ENCODE measurements around the gene CFAP20DC. TPM values are rescaled to one million over a fixed set of nuclear protein-coding genes. Genes with fewer than 3 reads are reported as not detected.

Gene CFAP20DC
- total and polyA plus RNA-seq, 4 donors = 0.98 to 2.1 (median 1.5) TPM

- H3K9ac ChIP-seq (ENCODE audit: low read depth in 1 of 2, low read length in 2 of 2) = no peak overlapping the region
- 91% methylated on average over 1 of the region's 1 CpG for WGBS
- H3K36me3 ChIP-seq (ENCODE audit: control insufficient read depth in 4 of 4, insufficient read depth in 3 of 4, low read depth in 1 of 4, low read length in 3 of 4) = no peaks in the 10 kb centered on the region
- H3K4me1 ChIP-seq (ENCODE audit: control insufficient read depth in 4 of 4, insufficient read depth in 4 of 4, low read length in 3 of 4) = no peaks in the 10 kb centered on the region
- no peak for DNase-seq (ENCODE audit: low spot score)
- TF ChIP-seq, protein P1, sequence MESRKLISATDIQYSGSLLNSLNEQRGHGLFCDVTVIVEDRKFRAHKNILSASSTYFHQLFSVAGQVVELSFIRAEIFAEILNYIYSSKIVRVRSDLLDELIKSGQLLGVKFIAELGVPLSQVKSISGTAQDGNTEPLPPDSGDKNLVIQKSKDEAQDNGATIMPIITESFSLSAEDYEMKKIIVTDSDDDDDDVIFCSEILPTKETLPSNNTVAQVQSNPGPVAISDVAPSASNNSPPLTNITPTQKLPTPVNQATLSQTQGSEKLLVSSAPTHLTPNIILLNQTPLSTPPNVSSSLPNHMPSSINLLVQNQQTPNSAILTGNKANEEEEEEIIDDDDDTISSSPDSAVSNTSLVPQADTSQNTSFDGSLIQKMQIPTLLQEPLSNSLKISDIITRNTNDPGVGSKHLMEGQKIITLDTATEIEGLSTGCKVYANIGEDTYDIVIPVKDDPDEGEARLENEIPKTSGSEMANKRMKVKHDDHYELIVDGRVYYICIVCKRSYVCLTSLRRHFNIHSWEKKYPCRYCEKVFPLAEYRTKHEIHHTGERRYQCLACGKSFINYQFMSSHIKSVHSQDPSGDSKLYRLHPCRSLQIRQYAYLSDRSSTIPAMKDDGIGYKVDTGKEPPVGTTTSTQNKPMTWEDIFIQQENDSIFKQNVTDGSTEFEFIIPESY (IDR thresholded peaks at IDR 0.05) = no peak
- TF ChIP-seq FOXA1 (IDR thresholded peaks at IDR 0.05) (no peak), TAF1 (conservative IDR thresholded peaks at IDR 0.05) (no peak), HNF4A (conservative IDR thresholded peaks at IDR 0.05) (no peak), EGR1 (IDR thresholded peaks at IDR 0.05; ENCODE audit: low read depth in 2 of 2) (no peak), SP1 (IDR thresholded peaks at IDR 0.05) (no peak), GABPA (IDR thresholded peaks at IDR 0.05 in 1 of 2, conservative IDR thresholded peaks at IDR 0.05 in 1 of 2) (no peak), HNF4G (IDR thresholded peaks at IDR 0.05) (no peak), YY1 (IDR thresholded peaks at IDR 0.05) (no peak), FOXA2 (IDR thresholded peaks at IDR 0.05) (no peak), MAX (IDR thresholded peaks at IDR 0.05) (no peak), RXRA (IDR thresholded peaks at IDR 0.05) (no peak), JUND (IDR thresholded peaks at IDR 0.05) (no peak), NR2F2 (IDR thresholded peaks at IDR 0.05) (no peak), RAD21 (IDR thresholded peaks at IDR 0.05) (no peak), ATF3 (IDR thresholded peaks at IDR 0.05) (no peak)
- TF ChIP-seq, protein P2, sequence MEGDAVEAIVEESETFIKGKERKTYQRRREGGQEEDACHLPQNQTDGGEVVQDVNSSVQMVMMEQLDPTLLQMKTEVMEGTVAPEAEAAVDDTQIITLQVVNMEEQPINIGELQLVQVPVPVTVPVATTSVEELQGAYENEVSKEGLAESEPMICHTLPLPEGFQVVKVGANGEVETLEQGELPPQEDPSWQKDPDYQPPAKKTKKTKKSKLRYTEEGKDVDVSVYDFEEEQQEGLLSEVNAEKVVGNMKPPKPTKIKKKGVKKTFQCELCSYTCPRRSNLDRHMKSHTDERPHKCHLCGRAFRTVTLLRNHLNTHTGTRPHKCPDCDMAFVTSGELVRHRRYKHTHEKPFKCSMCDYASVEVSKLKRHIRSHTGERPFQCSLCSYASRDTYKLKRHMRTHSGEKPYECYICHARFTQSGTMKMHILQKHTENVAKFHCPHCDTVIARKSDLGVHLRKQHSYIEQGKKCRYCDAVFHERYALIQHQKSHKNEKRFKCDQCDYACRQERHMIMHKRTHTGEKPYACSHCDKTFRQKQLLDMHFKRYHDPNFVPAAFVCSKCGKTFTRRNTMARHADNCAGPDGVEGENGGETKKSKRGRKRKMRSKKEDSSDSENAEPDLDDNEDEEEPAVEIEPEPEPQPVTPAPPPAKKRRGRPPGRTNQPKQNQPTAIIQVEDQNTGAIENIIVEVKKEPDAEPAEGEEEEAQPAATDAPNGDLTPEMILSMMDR (IDR thresholded peaks at IDR 0.05; ENCODE audit: low read depth, low read length, missing input control) = no peak
- TF ChIP-seq, protein P3, sequence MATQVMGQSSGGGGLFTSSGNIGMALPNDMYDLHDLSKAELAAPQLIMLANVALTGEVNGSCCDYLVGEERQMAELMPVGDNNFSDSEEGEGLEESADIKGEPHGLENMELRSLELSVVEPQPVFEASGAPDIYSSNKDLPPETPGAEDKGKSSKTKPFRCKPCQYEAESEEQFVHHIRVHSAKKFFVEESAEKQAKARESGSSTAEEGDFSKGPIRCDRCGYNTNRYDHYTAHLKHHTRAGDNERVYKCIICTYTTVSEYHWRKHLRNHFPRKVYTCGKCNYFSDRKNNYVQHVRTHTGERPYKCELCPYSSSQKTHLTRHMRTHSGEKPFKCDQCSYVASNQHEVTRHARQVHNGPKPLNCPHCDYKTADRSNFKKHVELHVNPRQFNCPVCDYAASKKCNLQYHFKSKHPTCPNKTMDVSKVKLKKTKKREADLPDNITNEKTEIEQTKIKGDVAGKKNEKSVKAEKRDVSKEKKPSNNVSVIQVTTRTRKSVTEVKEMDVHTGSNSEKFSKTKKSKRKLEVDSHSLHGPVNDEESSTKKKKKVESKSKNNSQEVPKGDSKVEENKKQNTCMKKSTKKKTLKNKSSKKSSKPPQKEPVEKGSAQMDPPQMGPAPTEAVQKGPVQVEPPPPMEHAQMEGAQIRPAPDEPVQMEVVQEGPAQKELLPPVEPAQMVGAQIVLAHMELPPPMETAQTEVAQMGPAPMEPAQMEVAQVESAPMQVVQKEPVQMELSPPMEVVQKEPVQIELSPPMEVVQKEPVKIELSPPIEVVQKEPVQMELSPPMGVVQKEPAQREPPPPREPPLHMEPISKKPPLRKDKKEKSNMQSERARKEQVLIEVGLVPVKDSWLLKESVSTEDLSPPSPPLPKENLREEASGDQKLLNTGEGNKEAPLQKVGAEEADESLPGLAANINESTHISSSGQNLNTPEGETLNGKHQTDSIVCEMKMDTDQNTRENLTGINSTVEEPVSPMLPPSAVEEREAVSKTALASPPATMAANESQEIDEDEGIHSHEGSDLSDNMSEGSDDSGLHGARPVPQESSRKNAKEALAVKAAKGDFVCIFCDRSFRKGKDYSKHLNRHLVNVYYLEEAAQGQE (IDR thresholded peaks at IDR 0.05) = no peak
- H3K4me3 ChIP-seq (ENCODE audit: low read depth in 1 of 3, low read length in 3 of 3) = no peak overlapping the region
- no peaks in the 10 kb centered on the region for H3K9me3 ChIP-seq (ENCODE audit: control insufficient read depth in 4 of 4, low read length in 3 of 4)
- H3K27me3 ChIP-seq (ENCODE audit: control insufficient read depth in 4 of 4, insufficient read depth in 4 of 4, low read length in 3 of 4) = no peaks in the 10 kb centered on the region
- no peak overlapping the region for H3K27ac ChIP-seq (ENCODE audit: low read depth in 1 of 2, low read length in 2 of 2)
Measured at GRCh38 chr3:59027607-59028006, 22.2 kb downstream of the CFAP20DC start.
